Endothelial cell of umbilical vein (primary cell): ENCODE measurements around the gene PEX7. TPM values are rescaled to one million over a fixed set of nuclear protein-coding genes. Genes with fewer than 3 reads are reported as not detected.

ENCODE experiments used
- BruUV-seq: library from RNA; stranded (reverse); fragments of 400-500 nt; replicated peaks from 2 replicates; lab custom pipeline; 2021; lab: Mats Ljungman, UMichigan
- CTCF ChIA-PET: fragments of 300-600, 350-600 bp; sonication (Branson Sonifier 250); formaldehyde crosslinking; loops from one replicate; lab custom pipeline; 2021; ENCODE audit warnings: antibody characterized with exemption, inconsistent platforms; lab: Charles Lee
- POLR2A ChIA-PET: fragments of 300-600, 350-600 bp; sonication (Branson Sonifier 250); formaldehyde crosslinking; loops from one replicate; lab custom pipeline; 2021; ENCODE audit warnings: antibody characterized with exemption, inconsistent platforms; lab: Charles Lee
- DNase-seq: peaks from one replicate; pipeline ENCODE4 v3.0.0-alpha.2; 2011; ENCODE audit warnings: low read depth, low spot score
- FAIRE-seq: peaks from 2 replicates; lab custom pipeline; 2011; peaks lifted over from hg19 to GRCh38; lab: Jason Lieb, UNC
- H2AFZ ChIP-seq: 2 replicates; pipeline ENCODE4 v1.6.0; 2012; ENCODE audit warnings: low read depth, low read length, control low read depth, inconsistent platforms
- H3K27ac ChIP-seq: 2 replicates; pipeline ENCODE4 v1.5.1; 2011; ENCODE audit warnings: low read depth, mild to moderate bottlenecking, control low read depth, low read length, moderate library complexity; ENCODE audit not compliant: insufficient read depth
- H3K27me3 ChIP-seq, 2 experiments: 2 replicates each; pipeline versions ENCODE4 v1.6.0 to v1.6.1; 2011; ENCODE audit warnings: low read length in 2 of 2, mixed read lengths in 1 of 2; ENCODE audit not compliant: control insufficient read depth in 2 of 2, insufficient read depth in 2 of 2
- H3K36me3 ChIP-seq, 2 experiments: 2 replicates in 1 of 2; 3 replicates in 1 of 2; pipeline ENCODE4 v1.5.1; 2011; ENCODE audit warnings: low read length in 2 of 2, mild to moderate bottlenecking in 1 of 2, moderate library complexity in 1 of 2; ENCODE audit not compliant: control insufficient read depth in 2 of 2, insufficient read depth in 2 of 2; ENCODE audit errors: extremely low read depth in 1 of 2
- H3K4me1 ChIP-seq: 3 replicates; pipeline ENCODE4 v1.5.1; 2011; ENCODE audit warnings: mild to moderate bottlenecking, low read length; ENCODE audit not compliant: control insufficient read depth, insufficient read depth; ENCODE audit errors: extremely low read depth
- H3K4me2 ChIP-seq: 2 replicates; pipeline ENCODE4 v1.6.1; 2011; ENCODE audit warnings: low read length, control low read depth, mixed read lengths; ENCODE audit not compliant: insufficient read depth
- H3K4me3 ChIP-seq, 3 experiments: fragments of 200-600 bp in 1 of 3; sonication (generic), shearing (Covaris generic) in 1 of 3; replicated peaks in 1 of 3; 2 replicates each; pipeline ENCODE4 v1.5.1; 2011 to 2016; ENCODE audit warnings: control low read depth in 3 of 3, low read length in 3 of 3, mild to moderate bottlenecking in 2 of 3, inconsistent platforms in 1 of 3, low read depth in 1 of 3, moderate library complexity in 1 of 3; ENCODE audit not compliant: insufficient read depth in 1 of 3
- H3K79me2 ChIP-seq: 2 replicates; pipeline ENCODE4 v1.6.0; 2012; ENCODE audit warnings: low read length, inconsistent platforms; ENCODE audit not compliant: control insufficient read depth, insufficient read depth
- H3K9ac ChIP-seq: replicated peaks from 2 replicates; pipeline ENCODE3; 2011; ENCODE audit warnings: low read length, control low read depth; ENCODE audit not compliant: insufficient read depth; ENCODE audit errors: extremely low read depth
- H3K9me1 ChIP-seq: replicated peaks from 3 replicates; pipeline ENCODE4 v1.6.0; 2011; ENCODE audit warnings: mild to moderate bottlenecking, low read length; ENCODE audit not compliant: control insufficient read depth, insufficient read depth; ENCODE audit errors: extremely low read depth
- H3K9me3 ChIP-seq: replicated peaks from 2 replicates; pipeline ENCODE4 v1.5.1; 2012; ENCODE audit warnings: low read length, inconsistent platforms; ENCODE audit not compliant: control insufficient read depth, insufficient read depth
- H4K20me1 ChIP-seq: replicated peaks from 2 replicates; pipeline ENCODE3; 2011; ENCODE audit warnings: mild to moderate bottlenecking, low read length; ENCODE audit not compliant: control insufficient read depth, insufficient read depth; ENCODE audit errors: extremely low read depth
- CTCF ChIP-seq, 2 donors: IDR thresholded peaks; 1 replicate in 1 of 2; 2 replicates in 1 of 2; pipeline ENCODE4 v1.5.1; 2011; ENCODE audit warnings: low read length in 2 of 2, mild to moderate bottlenecking in 2 of 2, moderate library complexity in 2 of 2, control low read depth in 1 of 2, inconsistent platforms in 1 of 2, low read depth in 1 of 2; ENCODE audit not compliant: insufficient read depth in 1 of 2; ENCODE audit errors: extremely low read depth in 1 of 2
- EZH2 ChIP-seq: IDR thresholded peaks from 2 replicates; pipeline ENCODE4 v1.6.1; 2012; ENCODE audit warnings: borderline replicate concordance, low read depth, mild to moderate bottlenecking, moderate library complexity, low read length, inconsistent platforms; ENCODE audit not compliant: severe bottlenecking
- FOS ChIP-seq: IDR thresholded peaks from 2 replicates; pipeline ENCODE4 v1.6.1; 2011; ENCODE audit warnings: mild to moderate bottlenecking, low read length, moderate library complexity, borderline replicate concordance; ENCODE audit not compliant: insufficient read depth
- GATA2 ChIP-seq: IDR thresholded peaks from 2 replicates; pipeline ENCODE4 v1.7.0; 2011; ENCODE audit warnings: low read depth, mild to moderate bottlenecking, moderate library complexity, mixed read lengths, low read length; ENCODE audit not compliant: insufficient read length, insufficient read depth
- JUN ChIP-seq: IDR thresholded peaks from 2 replicates; pipeline ENCODE4 v1.6.1; 2011; ENCODE audit warnings: borderline replicate concordance, low read depth; ENCODE audit not compliant: insufficient read length, insufficient read depth
- MAX ChIP-seq: IDR thresholded peaks from 2 replicates; pipeline ENCODE4 v1.6.1; 2011; ENCODE audit not compliant: insufficient read depth, insufficient read length
- MYC ChIP-seq: IDR thresholded peaks from one replicate; pipeline ENCODE4 v1.6.1; 2011; ENCODE audit warnings: mild to moderate bottlenecking, low read depth, low read length
- POLR2A ChIP-seq: IDR thresholded peaks from 2 replicates; pipeline ENCODE4 v1.6.1; 2012; ENCODE audit warnings: low read depth, mild to moderate bottlenecking, control low read depth, low read length
- POLR2AphosphoS5 ChIP-seq: IDR thresholded peaks from 2 replicates; pipeline ENCODE4 v1.6.1; 2012; ENCODE audit warnings: low read depth, mild to moderate bottlenecking, control low read depth, low read length, moderate library complexity; ENCODE audit not compliant: insufficient read depth
- dilution Hi-C: fragments of 300-500 bp; cut with MboI; formaldehyde crosslinking; loops from one replicate; pipeline ENCODE4 v1.15.0; 2019; ENCODE audit warnings: low sequenced_read_pairs; ENCODE audit not compliant: extremely low pct_ligation_motif_present
- intact Hi-C: fragments of 100-400 bp; cut with micrococcal nuclease; formaldehyde crosslinking; loops from one replicate; pipeline ENCODE4 v1.10.0; 2022
- polyA plus RNA-seq, 4 experiments: library from polyadenylated mRNA; depleted of rRNA in 3 of 4; stranded (reverse) in 3 of 4; unstranded in 1 of 4; fragments of >200 nt; gene quantifications; 2 replicates each; pipeline versions ENCODE4 v1.2.1 to v1.2.3, GENCODE V29; 2011 to 2012; ENCODE audit warnings: missing spikeins in 1 of 4
- total RNA-seq: library from RNA; stranded (reverse); gene quantifications from 2 replicates; pipeline ENCODE4 v1.2.3, GENCODE V29; 2021

The PEX7 gene
- total and polyA plus RNA-seq, 2 donors (not counting 3 experiments of a cell fraction or from before 2014, with no cell fraction given): 3.7 to 5.7 TPM

GRCh38 chr6:136889271-136890193, 67.1 kb downstream of the PEX7 start:
- Histone ChIP-seq H3K4me1 (peaks cover 3% of the 10 kb centered on the region), H4K20me1 (no peaks in the 10 kb centered on the region), H3K27me3 (no peaks in the 10 kb centered on the region), H2AFZ (no peak overlapping the region), H3K4me2 (no peak overlapping the region), H3K9me1 (no peaks in the 10 kb centered on the region), H3K79me2 (no peaks in the 10 kb centered on the region), H3K27ac (no peak overlapping the region), H3K9me3 (no peaks in the 10 kb centered on the region), H3K4me3 (no peak overlapping the region), H3K36me3 (no peaks in the 10 kb centered on the region), H3K9ac (no peak overlapping the region)
- POLR2A ChIA-PET: no interaction called here
- FAIRE-seq (no peak), DNase-seq (no peak)
- TF ChIP-seq MYC (no peak), CTCF (IDR thresholded peaks at IDR 0.05; ENCODE audit: extremely low read depth in 1 of 2, insufficient read depth in 1 of 2, low read depth in 1 of 2, low read length in 2 of 2) (no peak), POLR2AphosphoS5 (no peak), FOS (no peak), POLR2A (no peak), JUN (no peak), MAX (no peak), GATA2 (no peak), EZH2 (no peak)
- BruUV-seq: no TSS peak
- dilution Hi-C loops (no loop called here), intact Hi-C loops (no loop called here)
- CTCF ChIA-PET: interaction anchor here (2.2 kb wide), 1 partner anchor 44 kb away, joined by 6 read pairs; no protein-coding TSS in a partner anchor
